GM18499 (cell line): ENCODE data around the gene ENHO.

Experiments used
- ATAC-seq: cut with Tn5 transposase; IDR thresholded peaks from one replicate; pipeline ENCODE4 v1.9.1; 2021; ENCODE audit warnings: moderate number of reproducible peaks; ENCODE audit not compliant: insufficient read depth, unreplicated experiment

ENHO gene

DNA sequence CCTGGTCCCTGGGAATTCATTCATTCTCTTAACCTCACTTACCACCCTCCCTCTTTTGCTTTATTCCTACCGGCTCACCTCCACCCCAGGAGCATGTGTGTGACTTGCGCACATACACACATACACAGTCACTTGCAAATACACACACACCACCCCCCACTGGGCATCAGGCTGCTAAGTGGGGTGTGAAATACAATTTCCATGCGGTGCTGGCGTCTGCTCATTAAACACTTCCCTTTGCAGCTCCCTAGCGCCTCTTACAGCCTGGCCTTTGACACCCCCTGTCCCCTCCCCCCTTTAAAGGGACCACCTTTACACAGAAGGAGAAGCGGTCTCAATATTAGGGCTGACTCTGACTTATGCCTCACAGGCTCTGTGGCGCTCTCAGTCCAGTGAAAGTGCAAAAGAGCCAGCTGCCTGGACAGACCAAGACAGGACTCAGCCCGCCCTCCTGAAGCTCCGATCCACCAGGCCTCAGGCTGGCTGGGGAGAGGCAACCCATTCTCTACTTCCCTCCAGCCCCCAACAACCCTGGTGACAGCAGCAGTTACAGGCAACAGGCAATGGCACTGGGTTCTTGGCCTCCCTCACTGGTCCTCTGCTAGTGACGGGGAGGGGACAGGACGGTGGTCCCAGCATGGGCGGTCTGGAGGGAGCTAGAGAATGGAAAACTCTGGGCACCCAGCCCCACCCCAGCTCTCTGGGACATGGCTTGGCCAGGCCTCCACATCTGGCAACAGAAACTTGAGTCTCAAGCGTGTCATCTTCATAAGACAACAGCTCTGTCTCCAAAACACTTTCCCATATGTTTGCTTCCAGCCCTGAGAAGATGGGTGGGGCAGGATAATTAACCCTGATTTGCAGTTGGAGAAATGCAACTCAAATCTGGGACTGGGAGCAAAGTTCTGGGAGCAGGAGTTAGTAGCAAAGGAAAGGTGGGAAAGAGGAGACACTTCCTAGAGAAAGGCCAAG lies 12.0 kb downstream of the ENHO start:
- ATAC-seq = no peak

GRCh38 chr9:34508951-34509350 lies 13.8 kb downstream of the ENHO start:
- ATAC-seq = no peak

DNA sequence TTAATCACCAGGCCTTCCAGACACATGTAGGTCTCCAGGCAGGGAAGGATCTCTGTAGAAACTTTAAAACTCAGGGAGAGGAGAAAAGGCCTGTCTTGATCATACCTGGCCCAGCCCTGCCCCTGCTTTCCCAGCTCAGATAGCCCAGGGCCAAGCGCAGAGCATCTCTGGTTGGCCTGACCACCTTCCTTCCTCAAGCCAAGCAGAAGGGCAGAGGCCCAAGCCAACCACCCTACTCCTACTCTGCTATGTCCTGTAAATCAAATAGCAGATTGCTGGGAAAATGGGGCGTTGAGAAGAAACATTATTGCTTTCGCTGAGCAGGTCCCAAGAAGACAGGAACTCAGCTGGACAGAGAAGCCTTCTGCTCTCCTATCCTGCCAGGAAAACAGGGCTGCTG lies 14.3 kb downstream of the ENHO start:
- ATAC-seq = no peak

GRCh38 chr9:34507966-34508365 lies 14.8 kb downstream of the ENHO start:
- no peak for ATAC-seq

GRCh38 chr9:34507556-34507955 lies 15.2 kb downstream of the ENHO start:
- no peak for ATAC-seq

DNA sequence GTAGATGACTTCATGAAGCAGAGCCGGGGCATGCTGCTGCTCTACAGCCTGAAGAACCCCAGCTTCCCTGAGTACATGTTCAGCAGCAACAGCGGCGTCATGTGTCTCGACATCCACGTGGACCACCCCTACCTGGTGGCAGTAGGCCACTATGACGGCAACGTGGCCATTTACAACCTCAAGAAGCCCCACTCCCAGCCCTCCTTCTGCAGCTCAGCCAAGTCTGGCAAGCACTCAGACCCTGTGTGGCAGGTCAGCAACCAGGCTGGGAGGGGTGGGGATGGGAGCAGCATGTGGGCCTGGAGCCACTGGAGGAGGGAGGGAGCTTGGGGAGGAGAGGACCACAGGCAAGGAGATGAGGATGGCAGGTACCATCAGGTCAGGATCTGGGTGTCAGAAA lies 16.2 kb downstream of the ENHO start:
- ATAC-seq = no peak

- ATAC-seq = no peak
Measured at GRCh38 chr9:34505370-34506120, 17.2 kb downstream of the ENHO start.

DNA sequence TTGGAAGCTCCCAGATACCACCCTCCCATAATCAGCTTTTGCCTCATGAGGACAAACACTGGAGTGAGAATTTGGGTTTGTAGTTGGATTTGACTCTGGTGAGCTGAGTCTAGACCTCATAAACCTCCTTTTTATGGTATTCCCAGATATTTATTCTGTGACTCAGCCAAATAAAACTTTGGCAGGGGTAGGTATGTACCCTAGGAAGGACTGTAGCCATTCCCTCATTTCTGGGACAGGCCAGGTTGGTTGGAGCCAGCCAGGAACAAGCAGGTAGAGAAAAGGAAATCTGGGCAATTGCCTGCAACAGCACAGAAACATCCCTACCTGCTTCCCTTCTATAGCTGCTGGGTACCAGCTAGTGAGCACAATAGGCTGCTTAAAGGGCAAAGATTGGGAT lies 19.4 kb downstream of the ENHO start:
- no peak for ATAC-seq

DNA sequence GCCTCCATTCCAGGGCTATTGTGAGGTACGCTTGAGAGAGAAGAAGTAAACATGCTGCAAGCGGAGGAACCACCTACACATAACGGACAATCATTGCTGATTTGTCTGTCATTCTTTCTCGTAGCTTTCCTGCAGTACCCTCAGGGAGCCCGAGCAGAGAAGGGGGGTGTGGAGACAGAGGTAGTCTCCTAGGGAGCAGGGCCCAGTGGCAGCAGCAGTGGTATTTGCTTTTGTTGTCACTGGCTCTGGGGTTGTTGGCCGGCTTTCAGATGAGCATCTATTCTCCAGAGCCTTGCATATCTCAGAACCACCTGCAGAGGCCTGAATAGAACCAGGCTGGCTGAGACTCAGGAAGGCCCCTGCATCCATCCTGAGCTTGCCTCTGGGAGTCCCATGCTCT lies 19.9 kb downstream of the ENHO start:
- ATAC-seq = no peak

- ATAC-seq = no peak
Measured at GRCh38 chr9:34502471-34502870, 20.3 kb downstream of the ENHO start.

DNA sequence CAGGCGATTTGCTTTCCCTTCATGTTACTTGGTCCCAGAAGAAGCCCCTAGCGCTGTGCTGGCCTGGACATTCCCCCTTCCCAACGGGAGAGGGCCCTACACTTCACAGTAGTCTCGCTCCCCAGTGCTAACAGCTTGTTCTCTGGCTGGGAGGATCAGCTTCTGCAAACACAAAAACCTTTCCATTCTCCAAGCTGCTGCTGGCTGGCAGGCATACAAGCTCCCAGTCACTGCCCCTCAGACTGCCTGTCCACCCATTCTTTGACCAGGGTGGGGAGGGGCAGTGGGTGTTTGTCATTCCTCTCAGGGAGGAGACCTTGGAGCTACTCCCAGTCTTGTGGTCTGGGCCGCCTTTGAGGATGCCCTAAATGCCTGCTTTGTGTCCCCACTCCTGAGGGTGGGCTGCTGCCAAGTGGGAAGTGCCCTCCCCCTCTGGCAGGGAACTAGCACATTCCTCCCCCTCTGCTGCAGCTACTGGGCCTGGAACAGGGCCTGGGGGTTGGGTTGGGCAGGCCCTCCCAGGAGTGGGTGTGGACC lies 20.8 kb downstream of the ENHO start:
- no peak for ATAC-seq

- no peak for ATAC-seq
Measured at GRCh38 chr9:34501372-34501771, 21.4 kb downstream of the ENHO start.

- no peak for ATAC-seq
Measured at GRCh38 chr9:34500623-34501267, 22.0 kb downstream of the ENHO start.

DNA sequence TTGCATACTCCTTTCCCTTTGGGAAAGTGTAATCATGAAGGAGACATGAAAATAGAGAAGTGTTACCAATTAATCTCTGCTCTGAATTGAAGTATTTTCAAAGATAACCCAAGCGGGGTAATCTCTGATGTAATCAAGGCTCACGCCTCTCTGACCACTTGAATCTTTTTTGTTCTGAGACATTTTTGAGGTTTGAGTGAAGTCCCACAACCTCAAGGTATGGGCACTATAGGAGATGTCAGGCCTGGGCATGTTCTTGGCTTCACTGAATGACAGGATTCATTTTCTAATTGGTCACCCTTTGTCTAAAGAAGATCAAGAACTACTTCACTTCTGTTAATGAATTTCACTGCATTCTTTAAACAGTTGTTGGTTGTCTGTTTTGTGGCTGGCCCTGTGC lies 23.7 kb downstream of the ENHO start:
- ATAC-seq = no peak

- ATAC-seq = no peak
Measured at GRCh38 chr9:34498553-34498952, 24.2 kb downstream of the ENHO start.

DNA sequence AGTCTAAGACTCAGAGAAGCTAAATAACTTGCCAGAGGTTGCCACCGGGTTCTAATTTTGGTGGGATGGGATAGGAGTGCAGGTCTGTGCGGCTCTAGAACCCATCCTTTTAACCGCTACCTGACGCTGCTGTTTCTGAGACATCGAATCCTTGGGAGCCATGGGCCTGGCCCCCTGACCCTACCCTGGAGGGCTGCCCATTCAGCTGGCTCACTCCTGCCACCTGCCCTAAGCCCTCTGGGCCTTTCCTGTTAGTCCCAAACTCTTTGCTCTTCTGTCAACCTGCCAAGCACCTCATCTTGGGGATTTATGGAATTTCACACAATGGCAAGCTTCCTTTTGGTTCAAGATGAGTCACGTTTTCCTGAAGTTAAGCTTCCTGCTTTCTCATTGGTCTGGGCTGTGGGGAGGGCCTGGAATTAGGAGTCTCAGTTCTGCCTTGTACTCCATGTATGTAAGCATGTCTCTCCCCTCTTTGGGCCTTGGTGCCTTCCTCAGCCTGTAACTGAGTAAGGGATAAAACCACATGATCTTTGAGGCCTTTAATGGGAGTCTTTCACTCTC lies 26.6 kb downstream of the ENHO start:
- ATAC-seq = no peak

DNA sequence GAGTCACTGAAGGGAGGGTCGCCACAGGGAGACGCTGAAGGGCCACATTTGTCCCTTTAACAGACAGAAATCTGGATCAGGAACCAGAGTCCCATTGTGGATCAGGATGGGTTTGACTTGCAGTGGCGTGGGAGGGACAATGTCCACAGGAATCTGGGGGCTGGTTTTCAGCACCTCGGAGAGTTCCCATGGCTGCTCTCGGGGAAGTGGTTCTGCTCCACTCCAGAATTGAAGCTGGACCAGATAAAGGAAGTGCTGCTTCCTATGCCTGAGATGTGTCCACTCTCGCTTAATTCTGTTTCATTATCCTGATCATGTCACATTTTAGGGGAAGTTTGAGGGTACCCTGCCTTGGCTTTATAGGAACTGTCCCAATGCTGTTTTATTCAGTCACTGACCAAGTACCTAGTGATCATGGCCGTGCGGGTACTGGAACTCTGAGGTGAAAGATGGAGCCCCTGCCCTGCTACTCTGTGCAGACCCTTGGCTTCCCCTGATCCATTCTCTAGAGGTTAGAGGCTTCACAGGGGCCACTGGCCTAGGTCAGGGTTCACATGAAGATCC lies 28.7 kb downstream of the ENHO start:
- ATAC-seq = no peak

DNA sequence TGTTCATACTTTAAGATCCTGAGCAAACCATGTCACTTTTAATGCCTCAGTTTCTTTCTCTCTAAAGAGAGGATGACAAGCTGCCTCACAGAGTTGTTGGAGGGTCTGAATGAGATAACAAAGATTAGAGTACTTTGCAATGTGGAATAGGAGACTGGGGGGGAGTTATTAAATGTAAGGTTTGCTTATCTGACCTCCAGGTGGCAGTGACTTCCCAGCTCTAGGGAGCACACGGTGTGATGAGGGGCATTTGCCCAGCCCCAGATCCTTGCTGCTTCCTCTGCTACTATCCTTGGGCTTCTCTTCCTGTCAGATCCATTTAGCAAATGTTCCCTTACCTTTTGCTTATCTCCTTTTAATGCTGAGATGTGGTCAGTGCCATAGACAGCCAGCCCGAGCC lies 30.7 kb downstream of the ENHO start:
- ATAC-seq = no peak

GRCh38 chr9:34491596-34491995 lies 31.2 kb downstream of the ENHO start:
- ATAC-seq = no peak

- no peak for ATAC-seq
Measured at GRCh38 chr9:34490760-34491159, 32.0 kb downstream of the ENHO start.
